ENCODE measurements around the gene OR1M1. TPM values are rescaled to one million over a fixed set of nuclear protein-coding genes. Genes with fewer than 3 reads are reported as not detected.
A peak's percentile ranks its signal among the peaks of the same experiment; 100 is the strongest.

Gene OR1M1
- total RNA-seq, 1 donor from 2014 or later: not detected

DNA sequence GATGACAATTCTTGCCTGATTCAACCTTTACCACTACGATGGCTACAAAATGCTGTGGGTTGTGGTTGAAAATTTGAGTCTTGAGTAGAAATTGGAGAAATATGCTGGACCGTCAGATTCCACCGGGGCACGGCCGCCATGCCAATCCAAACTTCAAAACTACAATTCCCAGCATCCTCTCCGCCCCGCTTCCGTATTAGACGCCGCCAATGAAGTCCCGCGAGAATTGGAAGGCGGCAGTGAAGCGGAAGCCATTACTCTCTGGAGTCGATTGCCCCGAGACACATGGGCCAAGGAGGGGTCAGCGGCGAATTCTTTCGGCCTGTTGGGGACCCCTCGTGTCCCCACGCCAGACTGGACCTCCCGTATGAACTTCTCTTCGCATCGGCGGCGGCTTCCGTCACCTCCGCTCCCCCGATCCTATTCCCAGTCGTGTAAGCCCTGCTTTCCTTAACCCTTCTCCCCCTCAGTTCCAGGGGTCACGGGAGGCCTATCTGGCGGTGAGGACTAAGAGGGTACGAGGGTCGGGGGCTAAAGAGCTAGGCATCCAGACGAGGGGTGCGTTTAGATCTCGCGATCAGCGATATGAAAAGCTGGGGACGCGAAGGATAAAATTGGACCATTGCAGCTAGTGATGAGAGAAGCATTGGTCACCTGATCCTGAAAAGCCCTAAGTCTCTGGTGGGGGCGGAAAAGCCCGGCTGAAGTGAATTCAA lies 53.5 kb downstream of the OR1M1 start, which contains the start of gene ZNF317:
ZNF317 (plus strand) TSS at position 239 of the 716 bp plus-strand sequence. CDS start 15,620 bp downstream, outside the sequence.
- DNase-seq: peak; percentile 93
- H3K4me3 ChIP-seq: peak within 1 kb of the TSS; percentile 92
- no peaks in the 10 kb centered on the region for H3K36me3 ChIP-seq
- peak within 1 kb of the TSS; percentile 96 for H3K27ac ChIP-seq
- H3K4me1 ChIP-seq: peaks cover 17% of the 10 kb centered on the region
- no peaks in the 10 kb centered on the region for H3K27me3 ChIP-seq
- intact Hi-C loops (cut with DNase I): no loop called here
- H3K9me3 ChIP-seq: peaks cover 10% of the 10 kb centered on the region
- peak; percentile 98 for ATAC-seq
- TF ChIP-seq, protein P1, sequence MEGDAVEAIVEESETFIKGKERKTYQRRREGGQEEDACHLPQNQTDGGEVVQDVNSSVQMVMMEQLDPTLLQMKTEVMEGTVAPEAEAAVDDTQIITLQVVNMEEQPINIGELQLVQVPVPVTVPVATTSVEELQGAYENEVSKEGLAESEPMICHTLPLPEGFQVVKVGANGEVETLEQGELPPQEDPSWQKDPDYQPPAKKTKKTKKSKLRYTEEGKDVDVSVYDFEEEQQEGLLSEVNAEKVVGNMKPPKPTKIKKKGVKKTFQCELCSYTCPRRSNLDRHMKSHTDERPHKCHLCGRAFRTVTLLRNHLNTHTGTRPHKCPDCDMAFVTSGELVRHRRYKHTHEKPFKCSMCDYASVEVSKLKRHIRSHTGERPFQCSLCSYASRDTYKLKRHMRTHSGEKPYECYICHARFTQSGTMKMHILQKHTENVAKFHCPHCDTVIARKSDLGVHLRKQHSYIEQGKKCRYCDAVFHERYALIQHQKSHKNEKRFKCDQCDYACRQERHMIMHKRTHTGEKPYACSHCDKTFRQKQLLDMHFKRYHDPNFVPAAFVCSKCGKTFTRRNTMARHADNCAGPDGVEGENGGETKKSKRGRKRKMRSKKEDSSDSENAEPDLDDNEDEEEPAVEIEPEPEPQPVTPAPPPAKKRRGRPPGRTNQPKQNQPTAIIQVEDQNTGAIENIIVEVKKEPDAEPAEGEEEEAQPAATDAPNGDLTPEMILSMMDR (IDR thresholded peaks at IDR 0.05): no peak

DNA sequence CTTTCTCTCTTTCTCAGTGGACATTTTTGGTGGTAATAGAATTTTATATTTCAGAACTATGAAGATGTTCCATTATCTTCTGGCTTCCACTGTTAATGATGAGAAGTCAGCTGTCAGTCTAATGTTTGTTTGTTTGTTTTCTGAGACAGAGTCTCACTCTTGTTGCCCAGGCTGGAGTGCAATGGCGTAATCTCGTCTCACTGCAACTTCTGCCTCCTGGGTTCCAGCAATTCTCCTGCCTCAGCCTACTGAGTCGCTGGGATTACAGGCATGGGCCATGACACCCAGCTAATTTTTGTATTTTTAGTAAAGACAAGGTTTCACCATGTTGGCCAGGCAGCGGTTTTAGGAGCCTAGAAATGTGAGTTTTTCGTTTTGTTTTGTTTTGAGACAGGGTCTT lies 58.1 kb downstream of the OR1M1 start:
- intact Hi-C loops (cut with DNase I): no loop called here

More for the DNA sequence above, 58.1 kb downstream of the OR1M1 start:
- H3K27me3 ChIP-seq: no peaks in the 10 kb centered on the region
- H3K4me1 ChIP-seq: peaks cover 17% of the 10 kb centered on the region
- H3K27ac ChIP-seq: no peak overlapping the region
- no peak overlapping the region for H3K4me3 ChIP-seq
- DNase-seq (no peak), ATAC-seq (no peak)
- H3K9me3 ChIP-seq: peaks cover 11% of the 10 kb centered on the region
- TF ChIP-seq, protein P1 (IDR thresholded peaks at IDR 0.05): no peak
- H3K36me3 ChIP-seq: no peaks in the 10 kb centered on the region

Other genes with a start within 250 kb of the OR1M1 start
- gene MUC16, start 76.7 kb upstream of the OR1M1 start, total RNA-seq: 0.41 TPM
- not detected for gene OR7G2, start 20.4 kb downstream of the OR1M1 start, total RNA-seq
- not detected for gene OR7G1, start 28.7 kb downstream of the OR1M1 start, total RNA-seq
- gene OR7G3, start 39.9 kb downstream of the OR1M1 start, total RNA-seq: not detected
- 28.2 TPM for gene ZNF317, start 53.3 kb downstream of the OR1M1 start, total RNA-seq
- 0.52 TPM for gene OR7D2, start 91.9 kb downstream of the OR1M1 start, total RNA-seq
- gene OR7D4, start 132.5 kb downstream of the OR1M1 start, total RNA-seq: not detected
- gene OR7E24, start 163.9 kb downstream of the OR1M1 start, total RNA-seq: not detected
- 5.3 TPM for gene ZNF699, start 222.8 kb downstream of the OR1M1 start, total RNA-seq
- gene ZNF559, start 237.1 kb downstream of the OR1M1 start, total RNA-seq: 21.2 TPM